ENCODE data around the gene ALPL. TPM values are rescaled to one million over a fixed set of nuclear protein-coding genes. Genes with fewer than 3 reads are reported as not detected.

The ALPL gene
- total RNA-seq, 1 donor from 2014 or later, result 10.0 TPM

- Mint-ChIP-seq H3K36me3 (ENCODE audit: unreplicated experiment) (peaks cover 5% of the 10 kb centered on the region), H3K27me3 (ENCODE audit: unreplicated experiment) (peaks cover 5% of the 10 kb centered on the region), H3K4me1 (ENCODE audit: low read depth, unreplicated experiment) (peaks cover 16% of the 10 kb centered on the region), H3K9me3 (ENCODE audit: unreplicated experiment) (no peaks in the 10 kb centered on the region), H3K27ac (ENCODE audit: unreplicated experiment) (peak overlapping the region; percentile 53), H3K4me3 (ENCODE audit: unreplicated experiment) (no peak overlapping the region)
- TF ChIP-seq CTCF (IDR thresholded peaks at IDR 0.05; ENCODE audit: partially characterized antibody, unreplicated experiment), result no peak
- no peak for DNase-seq
These were observed 78.4 kb downstream of the ALPL start for GRCh38 chr1:21587602-21587953.

GRCh38 chr1:21589618-21590017 is 80.4 kb downstream of the ALPL start:
- no peaks in the 10 kb centered on the region for H3K36me3 Mint-ChIP-seq (ENCODE audit: unreplicated experiment)
- peaks cover 7% of the 10 kb centered on the region for H3K27me3 Mint-ChIP-seq (ENCODE audit: unreplicated experiment)
- no peak overlapping the region for H3K27ac Mint-ChIP-seq (ENCODE audit: unreplicated experiment)
- TF ChIP-seq CTCF (IDR thresholded peaks at IDR 0.05; ENCODE audit: partially characterized antibody, unreplicated experiment), result no peak
- no peak for DNase-seq
- H3K9me3 Mint-ChIP-seq (ENCODE audit: unreplicated experiment), result peaks cover 2% of the 10 kb centered on the region
- no peak overlapping the region for H3K4me3 Mint-ChIP-seq (ENCODE audit: unreplicated experiment)
- peaks cover 16% of the 10 kb centered on the region for H3K4me1 Mint-ChIP-seq (ENCODE audit: low read depth, unreplicated experiment)

DNA sequence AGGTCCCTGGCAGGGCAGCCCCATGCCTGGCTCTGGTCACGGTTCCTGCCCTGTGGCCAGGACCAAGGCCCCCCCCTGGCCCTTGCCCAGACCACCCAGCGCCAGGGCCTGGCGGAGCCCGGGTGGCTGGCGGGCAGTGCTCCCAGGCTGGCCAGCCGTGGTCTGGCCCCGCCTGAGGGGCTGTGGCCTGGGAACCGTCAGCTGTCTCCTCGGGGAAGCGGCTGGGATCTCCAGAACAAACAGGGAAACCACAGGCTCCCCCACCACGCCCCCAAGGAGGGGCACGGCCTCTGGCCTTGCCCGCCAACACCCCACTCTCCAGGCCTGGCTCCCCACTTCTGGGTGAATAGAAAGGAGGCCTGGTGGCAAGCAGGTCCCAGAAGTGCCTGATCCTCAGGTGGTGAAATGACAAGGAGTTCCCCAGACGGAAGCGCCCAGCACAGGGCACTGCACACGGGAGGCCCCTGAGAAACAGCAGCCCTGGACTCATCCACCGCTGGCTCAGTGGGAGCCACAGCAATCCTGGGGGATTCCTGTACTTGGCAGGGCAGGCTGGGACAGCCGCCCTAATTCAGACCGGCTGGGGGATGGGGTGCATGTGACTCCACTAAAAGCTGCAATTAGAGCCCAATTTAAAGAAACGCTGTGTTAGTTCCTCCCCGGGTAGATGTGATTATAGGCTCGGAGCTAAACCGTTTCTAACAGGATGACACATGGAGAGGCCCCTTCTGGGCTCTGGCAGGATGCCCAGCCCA is 81.1 kb downstream of the ALPL start:
- no peak overlapping the region for H3K4me3 Mint-ChIP-seq (ENCODE audit: unreplicated experiment)
- peaks cover 14% of the 10 kb centered on the region for H3K4me1 Mint-ChIP-seq (ENCODE audit: low read depth, unreplicated experiment)
- H3K36me3 Mint-ChIP-seq (ENCODE audit: unreplicated experiment), result no peaks in the 10 kb centered on the region

DNA sequence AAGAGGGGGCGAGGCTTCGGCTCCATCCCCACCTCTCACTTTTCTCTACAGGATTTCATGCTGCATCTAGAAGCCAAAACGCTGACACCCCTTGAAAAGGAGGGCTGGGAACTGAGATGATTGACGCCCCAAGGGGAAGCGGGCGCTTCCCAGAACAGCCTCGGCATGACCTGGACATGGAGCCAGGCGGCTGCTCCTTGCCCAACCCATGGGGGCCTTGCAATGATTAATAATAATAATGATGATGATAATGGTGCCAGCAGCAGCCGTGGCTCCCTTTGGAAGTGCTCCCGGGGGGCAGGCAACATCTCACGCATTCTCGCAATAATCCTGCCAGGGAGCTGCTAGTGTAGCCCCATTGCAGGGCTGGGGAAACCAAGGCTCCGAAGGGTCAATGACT is 81.7 kb downstream of the ALPL start:
- H3K4me3 Mint-ChIP-seq (ENCODE audit: unreplicated experiment), result no peak overlapping the region

More for the DNA sequence above, 81.1 kb downstream of the ALPL start:
- peaks cover 4% of the 10 kb centered on the region for H3K27me3 Mint-ChIP-seq (ENCODE audit: unreplicated experiment)
- no peak overlapping the region for H3K27ac Mint-ChIP-seq (ENCODE audit: unreplicated experiment)
- peaks cover 2% of the 10 kb centered on the region for H3K9me3 Mint-ChIP-seq (ENCODE audit: unreplicated experiment)
- DNase-seq, result no peak
- no peak for TF ChIP-seq CTCF (IDR thresholded peaks at IDR 0.05; ENCODE audit: partially characterized antibody, unreplicated experiment)

More for the DNA sequence above, 81.7 kb downstream of the ALPL start:
- peaks cover 14% of the 10 kb centered on the region for H3K4me1 Mint-ChIP-seq (ENCODE audit: low read depth, unreplicated experiment)
- H3K36me3 Mint-ChIP-seq (ENCODE audit: unreplicated experiment), result no peaks in the 10 kb centered on the region
- peaks cover 3% of the 10 kb centered on the region for H3K27me3 Mint-ChIP-seq (ENCODE audit: unreplicated experiment)
- H3K9me3 Mint-ChIP-seq (ENCODE audit: unreplicated experiment), result peaks cover 2% of the 10 kb centered on the region
- no peak overlapping the region for H3K27ac Mint-ChIP-seq (ENCODE audit: unreplicated experiment)
- no peak for DNase-seq
- no peak for TF ChIP-seq CTCF (IDR thresholded peaks at IDR 0.05; ENCODE audit: partially characterized antibody, unreplicated experiment)
